Gastroesophageal sphincter (tissue), 4 donors: Measurements from ENCODE around the gene TFF3. TPM values are rescaled to one million over a fixed set of nuclear protein-coding genes. Genes with fewer than 3 reads are reported as not detected.

ENCODE experiments used
- ATAC-seq: fragments of 150-250 bp; one replicate; pipeline ENCODE4 v1.9.1; 2016; ENCODE audit warnings: mild to moderate bottlenecking, moderate library complexity
- H3K27ac ChIP-seq, 4 donors: fragments of 200-600 bp; sonication (generic) in 3 of 4; 1 replicate in 3 of 4; 2 replicates in 1 of 4; pipeline ENCODE4 v1.5.1; 2016 to 2019
- H3K27me3 ChIP-seq: fragments of 200-600 bp; sonication (generic); one replicate; pipeline ENCODE4 v1.5.1; 2019
- H3K36me3 ChIP-seq, 2 donors: fragments of 200-600 bp; sonication (generic); one replicate each; pipeline ENCODE4 v1.5.1; 2019; ENCODE audit warnings: control low read depth in 1 of 2
- H3K4me1 ChIP-seq, 3 donors: fragments of 200-600 bp; sonication (generic); 1 replicate in 2 of 3; 2 replicates in 1 of 3; pipeline ENCODE4 v1.5.1; 2016 to 2019; ENCODE audit warnings: control low read depth in 2 of 3
- H3K4me3 ChIP-seq, 2 donors: fragments of 200-600 bp; sonication (generic); one replicate each; pipeline ENCODE4 v1.5.1; 2019; ENCODE audit warnings: mild to moderate bottlenecking in 1 of 2, moderate library complexity in 1 of 2
- H3K9me3 ChIP-seq, 3 donors: fragments of 200-600 bp; sonication (generic); one replicate each; pipeline ENCODE4 v1.5.1; 2017 to 2019; ENCODE audit warnings: control low read depth in 2 of 3
- EP300 ChIP-seq: sonication (generic); formaldehyde crosslinking; IDR thresholded peaks from one replicate; pipeline ENCODE4 v1.6.1; 2017; ENCODE audit warnings: antibody characterized with exemption, mild to moderate bottlenecking
- POLR2A ChIP-seq, 2 donors: fragments of 450-650 bp; IDR thresholded peaks; one replicate each; pipeline ENCODE4 v1.6.1; 2017; ENCODE audit warnings: antibody characterized with exemption in 2 of 2, mild to moderate bottlenecking in 2 of 2, moderate library complexity in 1 of 2
- POLR2AphosphoS5 ChIP-seq: sonication (generic); formaldehyde crosslinking; IDR thresholded peaks from one replicate; pipeline ENCODE4 v1.6.1; 2017; ENCODE audit warnings: antibody characterized with exemption
- WGBS, 2 donors: methylation state at CpG; one replicate each; pipeline ENCODE4 v1.1.5; 2018; ENCODE audit warnings: low coverage in 1 of 2; 5-methylcytosine and 5-hydroxymethylcytosine counted together
- total RNA-seq, 4 donors: library from RNA; depleted of rRNA; stranded (reverse); fragments of >200 nt; gene quantifications; one replicate each; pipeline ENCODE4 v1.1.0, GENCODE V29; 2016
- TF ChIP-seq, protein P1 (sequence below), 4 experiments: fragments of 200-600 bp in 2 of 4; fragments of 450-650 bp in 2 of 4; sonication (generic) in 1 of 4; IDR thresholded peaks; one replicate each; pipeline ENCODE4 v1.5.1; 2017 to 2019; ENCODE audit warnings: antibody characterized with exemption in 4 of 4, mild to moderate bottlenecking in 2 of 4, moderate library complexity in 2 of 4

TFF3 gene
- total RNA-seq, 4 donors from 2014 or later, result 6.4 to 18.2 (median 10.5) TPM

DNA sequence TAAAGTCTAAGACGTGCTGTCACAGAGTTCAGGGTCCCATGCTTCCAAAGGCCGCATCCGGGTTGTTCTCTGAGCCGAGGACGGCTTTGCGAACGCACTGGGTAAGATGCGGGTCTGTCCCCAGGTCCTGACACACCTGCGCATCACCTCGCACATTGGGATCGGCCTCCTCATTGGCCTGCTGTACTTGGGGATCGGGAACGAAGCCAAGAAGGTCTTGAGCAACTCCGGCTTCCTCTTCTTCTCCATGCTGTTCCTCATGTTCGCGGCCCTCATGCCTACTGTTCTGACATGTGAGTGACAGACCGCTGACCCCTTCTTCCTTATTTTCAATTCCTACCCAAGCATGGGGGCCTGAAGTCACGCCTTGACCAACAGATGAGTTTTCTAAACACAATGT lies 25.3 kb downstream of the TFF3 start:
- no peak for ATAC-seq
- no peak overlapping the region for H3K27ac ChIP-seq
- peaks cover 0 to 5% (median 0%) of the 10 kb centered on the region in 3 donors for H3K9me3 ChIP-seq
- H3K36me3 ChIP-seq, result peaks cover 0 to 99% of the 10 kb centered on the region in 2 donors
- H3K27me3 ChIP-seq, result no peaks in the 10 kb centered on the region
- 85% methylated on average over 13 of the region's 18 CpGs; no CpG with 5 or more reads in 1 of the 2 donors for WGBS, 2 donors
- TF ChIP-seq POLR2AphosphoS5, result no peak
- TF ChIP-seq POLR2A (IDR thresholded peaks at IDR 0.05), result no peak
- no peak for TF ChIP-seq EP300
- TF ChIP-seq, protein P1, sequence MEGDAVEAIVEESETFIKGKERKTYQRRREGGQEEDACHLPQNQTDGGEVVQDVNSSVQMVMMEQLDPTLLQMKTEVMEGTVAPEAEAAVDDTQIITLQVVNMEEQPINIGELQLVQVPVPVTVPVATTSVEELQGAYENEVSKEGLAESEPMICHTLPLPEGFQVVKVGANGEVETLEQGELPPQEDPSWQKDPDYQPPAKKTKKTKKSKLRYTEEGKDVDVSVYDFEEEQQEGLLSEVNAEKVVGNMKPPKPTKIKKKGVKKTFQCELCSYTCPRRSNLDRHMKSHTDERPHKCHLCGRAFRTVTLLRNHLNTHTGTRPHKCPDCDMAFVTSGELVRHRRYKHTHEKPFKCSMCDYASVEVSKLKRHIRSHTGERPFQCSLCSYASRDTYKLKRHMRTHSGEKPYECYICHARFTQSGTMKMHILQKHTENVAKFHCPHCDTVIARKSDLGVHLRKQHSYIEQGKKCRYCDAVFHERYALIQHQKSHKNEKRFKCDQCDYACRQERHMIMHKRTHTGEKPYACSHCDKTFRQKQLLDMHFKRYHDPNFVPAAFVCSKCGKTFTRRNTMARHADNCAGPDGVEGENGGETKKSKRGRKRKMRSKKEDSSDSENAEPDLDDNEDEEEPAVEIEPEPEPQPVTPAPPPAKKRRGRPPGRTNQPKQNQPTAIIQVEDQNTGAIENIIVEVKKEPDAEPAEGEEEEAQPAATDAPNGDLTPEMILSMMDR (IDR thresholded peaks at IDR 0.05), result no peak
- no peaks in the 10 kb centered on the region for H3K4me1 ChIP-seq
- H3K4me3 ChIP-seq, result no peak overlapping the region

- Histone ChIP-seq H3K4me1 (no peaks in the 10 kb centered on the region), H3K4me3 (no peak overlapping the region), H3K27me3 (no peaks in the 10 kb centered on the region), H3K27ac (no peak overlapping the region), H3K36me3 (peaks cover 0 to 99% of the 10 kb centered on the region in 2 donors), H3K9me3 (peaks cover 0 to 5% (median 0%) of the 10 kb centered on the region in 3 donors)
- TF ChIP-seq POLR2AphosphoS5, result no peak
- TF ChIP-seq POLR2A (IDR thresholded peaks at IDR 0.05), result no peak
- TF ChIP-seq, protein P1 (IDR thresholded peaks at IDR 0.05), result no peak
- TF ChIP-seq EP300, result no peak
- WGBS, 2 donors, result 96 to 98% methylated on average over 3 to 5 of the region's 5 CpGs
- no peak for ATAC-seq
Measured at GRCh38 chr21:42288962-42289361, 26.2 kb downstream of the TFF3 start.

GRCh38 chr21:42287193-42288083 lies 27.8 kb downstream of the TFF3 start:
- Histone ChIP-seq H3K36me3 (peaks cover 0 to 96% of the 10 kb centered on the region in 2 donors), H3K9me3 (peaks cover 0 to 5% (median 0%) of the 10 kb centered on the region in 3 donors), H3K4me3 (no peak overlapping the region), H3K4me1 (no peaks in the 10 kb centered on the region), H3K27ac (no peak overlapping the region), H3K27me3 (no peaks in the 10 kb centered on the region)
- no peak for ATAC-seq
- 81 to 86% methylated on average over 12 to 21 of the region's 36 CpGs for WGBS, 2 donors
- TF ChIP-seq POLR2AphosphoS5, result no peak

- H3K4me3 ChIP-seq, result no peak overlapping the region
- ATAC-seq, result no peak
- H3K9me3 ChIP-seq, result peaks cover 0 to 5% (median 0%) of the 10 kb centered on the region in 3 donors
- H3K27ac ChIP-seq, result no peak overlapping the region
- H3K4me1 ChIP-seq, result no peaks in the 10 kb centered on the region
- TF ChIP-seq POLR2AphosphoS5 (no peak), POLR2A (IDR thresholded peaks at IDR 0.05) (no peak), EP300 (no peak)
- TF ChIP-seq, protein P1 (IDR thresholded peaks at IDR 0.05), result no peak
- no peaks in the 10 kb centered on the region for H3K27me3 ChIP-seq
- peaks cover 0 to 96% of the 10 kb centered on the region in 2 donors for H3K36me3 ChIP-seq
- WGBS, 2 donors, result 84 to 94% methylated on average over 5 to 12 of the region's 12 CpGs
Measured at GRCh38 chr21:42286416-42286815, 28.8 kb downstream of the TFF3 start.

DNA sequence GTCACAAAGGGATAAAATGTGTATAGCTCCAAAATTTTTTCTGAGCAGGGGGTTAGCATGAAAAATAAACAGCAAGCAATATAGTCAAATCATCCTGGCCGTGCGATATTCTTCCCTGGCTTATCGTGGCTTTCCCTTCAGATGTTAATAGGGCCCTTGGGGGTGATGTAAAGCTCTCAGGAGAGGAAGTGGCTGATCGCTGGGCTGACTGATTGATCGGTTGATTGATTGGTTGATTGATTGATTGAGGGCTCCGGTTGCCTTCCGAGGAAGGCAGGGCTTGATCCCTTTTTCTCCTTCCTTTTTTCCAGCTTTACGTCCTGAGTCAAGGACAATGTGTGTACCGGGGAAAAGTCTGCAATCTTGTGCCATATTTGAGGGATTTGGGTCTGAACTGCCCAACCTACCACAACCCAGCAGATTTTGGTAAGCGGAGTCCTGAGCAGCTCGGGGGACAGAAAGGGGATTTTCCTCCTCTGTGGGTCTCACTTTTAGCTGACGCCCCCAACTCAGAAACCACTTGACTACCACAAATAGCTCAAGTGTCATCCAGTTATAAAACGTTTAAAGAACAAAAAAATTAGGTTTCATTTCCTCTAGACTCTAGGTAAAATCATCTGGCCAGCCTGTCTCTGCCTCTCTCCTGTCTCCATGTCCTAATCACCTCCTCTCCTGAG lies 29.5 kb downstream of the TFF3 start:
- no peaks in the 10 kb centered on the region for H3K27me3 ChIP-seq
- ATAC-seq, result no peak
- 71 to 80% methylated on average over 4 to 12 of the region's 13 CpGs for WGBS, 2 donors
- H3K9me3 ChIP-seq, result peaks cover 0 to 5% (median 0%) of the 10 kb centered on the region in 3 donors
- no peak overlapping the region for H3K27ac ChIP-seq
- no peaks in the 10 kb centered on the region for H3K4me1 ChIP-seq
- H3K36me3 ChIP-seq, result peaks cover 0 to 96% of the 10 kb centered on the region in 2 donors
- TF ChIP-seq POLR2AphosphoS5 (no peak), POLR2A (IDR thresholded peaks at IDR 0.05) (no peak), EP300 (no peak)
- TF ChIP-seq, protein P1 (IDR thresholded peaks at IDR 0.05), result no peak
- no peak overlapping the region for H3K4me3 ChIP-seq
